Esophagus squamous epithelium (tissue), 5 donors: ENCODE results near the gene KCNMB1. TPM values are rescaled to one million over a fixed set of nuclear protein-coding genes. Genes with fewer than 3 reads are reported as not detected.

Experiments
- DNase-seq: peaks from one replicate; lab custom pipeline; 2025; lab: John Stamatoyannopoulos, UW
- H3K27ac ChIP-seq, 4 donors: fragments of 200-600 bp; sonication (generic); one replicate each; pipeline ENCODE4 v1.5.1; 2016 to 2019; ENCODE audit warnings: mild to moderate bottlenecking in 1 of 4
- H3K27me3 ChIP-seq, 4 donors: fragments of 200-600 bp; sonication (generic); 1 replicate in 3 of 4; 2 replicates in 1 of 4; pipeline versions ENCODE4 v1.5.1 to v1.6.0; 2017 to 2021; ENCODE audit warnings: antibody characterized with exemption in 1 of 4
- H3K36me3 ChIP-seq, 3 donors: fragments of 200-600 bp; sonication (generic); one replicate each; pipeline ENCODE4 v1.5.1; 2016 to 2019
- H3K4me1 ChIP-seq, 3 donors: fragments of 200-600 bp; sonication (generic); one replicate each; pipeline ENCODE4 v1.5.1; 2017 to 2019
- H3K4me3 ChIP-seq, 4 donors: fragments of 200-600 bp; sonication (generic); 1 replicate in 3 of 4; 2 replicates in 1 of 4; pipeline ENCODE4 v1.5.1; 2016 to 2019; ENCODE audit warnings: mild to moderate bottlenecking in 2 of 4, moderate library complexity in 1 of 4
- H3K9me3 ChIP-seq, 3 donors: fragments of 200-600 bp; sonication (generic); one replicate each; pipeline ENCODE4 v1.5.1; 2016 to 2019
- POLR2A ChIP-seq, 4 donors: fragments of 450-650 bp; IDR thresholded peaks; one replicate each; pipeline ENCODE4 v1.6.1; 2017; ENCODE audit warnings: antibody characterized with exemption in 4 of 4, mild to moderate bottlenecking in 4 of 4, moderate library complexity in 3 of 4
- WGBS, 2 donors: methylation state at CpG; one replicate each; pipeline ENCODE4 v1.1.5; 2018; 5-methylcytosine and 5-hydroxymethylcytosine counted together
- intact Hi-C: fragments of 100-400 bp; cut with DNase I; formaldehyde crosslinking; loops from one replicate; pipeline ENCODE4 v1.15.0; 2022
- total RNA-seq, 4 donors: library from RNA; depleted of rRNA; stranded (reverse); fragments of >200 nt; gene quantifications; one replicate each; pipeline ENCODE4 v1.1.0, GENCODE V29; 2016
- TF ChIP-seq, protein P1 (sequence below), 6 experiments: fragments of 450-650 bp in 4 of 6; fragments of 200-600 bp in 2 of 6; sonication (generic) in 2 of 6; IDR thresholded peaks; one replicate each; pipeline ENCODE4 v1.5.1; 2016 to 2019; ENCODE audit warnings: antibody characterized with exemption in 6 of 6, mild to moderate bottlenecking in 4 of 6, moderate library complexity in 4 of 6
- donor health status: DM: yes; HTN: yes; CAD: no.

The KCNMB1 gene
- total RNA-seq, 4 donors from 2014 or later: 0.38 to 9.3 (median 2.4) TPM

DNA sequence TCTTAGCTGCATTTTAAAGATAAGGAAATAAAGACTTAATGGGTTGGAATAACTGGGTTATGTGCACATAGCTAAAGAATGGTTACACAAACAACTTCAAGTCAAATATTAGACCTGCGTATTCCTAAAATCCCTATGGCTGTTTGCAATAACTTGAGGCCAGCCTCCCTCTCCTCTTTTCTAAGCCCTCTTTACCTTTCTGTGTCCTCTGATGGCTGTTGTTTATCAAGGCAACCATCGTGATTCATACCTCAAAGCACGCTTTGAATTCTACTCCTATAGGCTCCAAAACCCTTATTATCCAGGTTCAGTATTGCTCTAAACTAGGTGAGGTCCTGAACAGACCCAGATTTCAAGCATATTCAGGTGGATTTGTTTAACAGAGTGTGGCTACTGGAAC is 46.0 kb downstream of the KCNMB1 start:
- Histone ChIP-seq H3K27me3 (peaks cover 0 to 16% (median 0%) of the 10 kb centered on the region in 4 donors), H3K4me3 (no peak overlapping the region), H3K9me3 (no peaks in the 10 kb centered on the region), H3K4me1 (peaks cover 0 to 1% (median 0%) of the 10 kb centered on the region in 3 donors), H3K36me3 (no peaks in the 10 kb centered on the region), H3K27ac (no peak overlapping the region)
- TF ChIP-seq POLR2A (IDR thresholded peaks at IDR 0.05): no peak
- TF ChIP-seq, protein P1, sequence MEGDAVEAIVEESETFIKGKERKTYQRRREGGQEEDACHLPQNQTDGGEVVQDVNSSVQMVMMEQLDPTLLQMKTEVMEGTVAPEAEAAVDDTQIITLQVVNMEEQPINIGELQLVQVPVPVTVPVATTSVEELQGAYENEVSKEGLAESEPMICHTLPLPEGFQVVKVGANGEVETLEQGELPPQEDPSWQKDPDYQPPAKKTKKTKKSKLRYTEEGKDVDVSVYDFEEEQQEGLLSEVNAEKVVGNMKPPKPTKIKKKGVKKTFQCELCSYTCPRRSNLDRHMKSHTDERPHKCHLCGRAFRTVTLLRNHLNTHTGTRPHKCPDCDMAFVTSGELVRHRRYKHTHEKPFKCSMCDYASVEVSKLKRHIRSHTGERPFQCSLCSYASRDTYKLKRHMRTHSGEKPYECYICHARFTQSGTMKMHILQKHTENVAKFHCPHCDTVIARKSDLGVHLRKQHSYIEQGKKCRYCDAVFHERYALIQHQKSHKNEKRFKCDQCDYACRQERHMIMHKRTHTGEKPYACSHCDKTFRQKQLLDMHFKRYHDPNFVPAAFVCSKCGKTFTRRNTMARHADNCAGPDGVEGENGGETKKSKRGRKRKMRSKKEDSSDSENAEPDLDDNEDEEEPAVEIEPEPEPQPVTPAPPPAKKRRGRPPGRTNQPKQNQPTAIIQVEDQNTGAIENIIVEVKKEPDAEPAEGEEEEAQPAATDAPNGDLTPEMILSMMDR (IDR thresholded peaks at IDR 0.05): no peak
- no peak for DNase-seq
- 66 to 67% methylated on average over 3 of the region's 3 CpGs for WGBS, 2 donors
- intact Hi-C loops: no loop called here

DNA sequence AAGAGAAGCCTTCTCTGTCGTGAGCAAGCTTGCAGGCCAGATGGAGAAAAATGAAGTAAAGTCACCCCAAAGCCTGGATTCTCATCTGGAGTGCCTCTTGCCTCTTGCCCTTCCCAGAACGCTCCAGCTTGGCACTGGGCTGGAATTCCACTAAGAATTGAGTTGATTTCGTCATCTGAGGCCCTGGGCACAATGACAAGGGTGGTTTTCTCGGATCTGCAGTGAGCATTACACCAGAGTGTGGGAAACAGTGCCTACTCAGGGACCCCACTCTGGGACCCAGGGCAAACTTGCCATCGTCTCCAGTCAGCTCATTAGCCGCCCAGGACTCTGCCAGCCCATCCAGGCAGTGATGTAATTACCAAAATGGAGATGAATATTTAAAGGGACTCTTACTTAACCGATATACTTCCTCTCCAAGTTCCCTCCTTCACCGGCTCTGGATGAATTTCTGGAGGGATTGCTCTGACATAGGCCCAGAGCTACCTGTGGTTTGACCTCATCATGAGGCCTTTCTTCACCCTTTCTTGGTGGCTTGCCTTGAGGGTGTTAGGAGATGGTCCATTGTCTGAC is 46.9 kb downstream of the KCNMB1 start:
- 60 to 84% methylated on average over 6 of the region's 8 CpGs for WGBS, 2 donors
- Histone ChIP-seq H3K4me3 (no peak overlapping the region), H3K9me3 (no peaks in the 10 kb centered on the region), H3K27me3 (peaks cover 0 to 13% (median 0%) of the 10 kb centered on the region in 4 donors), H3K4me1 (no peaks in the 10 kb centered on the region), H3K36me3 (no peaks in the 10 kb centered on the region), H3K27ac (no peak overlapping the region)
- no peak for TF ChIP-seq POLR2A (IDR thresholded peaks at IDR 0.05)
- TF ChIP-seq, protein P1 (IDR thresholded peaks at IDR 0.05): no peak
- intact Hi-C loops: no loop called here
- DNase-seq: no peak

- no peak overlapping the region for H3K27ac ChIP-seq
- H3K36me3 ChIP-seq: no peaks in the 10 kb centered on the region
- 84 to 89% methylated on average over 9 of the region's 9 CpGs for WGBS, 2 donors
- intact Hi-C loops: no loop called here
- H3K4me1 ChIP-seq: no peaks in the 10 kb centered on the region
- no peak for DNase-seq
- no peak overlapping the region for H3K4me3 ChIP-seq
- H3K27me3 ChIP-seq: peaks cover 0 to 7% (median 0%) of the 10 kb centered on the region in 4 donors
- TF ChIP-seq, protein P1 (IDR thresholded peaks at IDR 0.05): no peak
- no peak for TF ChIP-seq POLR2A (IDR thresholded peaks at IDR 0.05)
- H3K9me3 ChIP-seq: no peaks in the 10 kb centered on the region
Observed at GRCh38 chr5:170341545-170341944, 47.6 kb downstream of the KCNMB1 start.

GRCh38 chr5:170339780-170340167 is 49.4 kb downstream of the KCNMB1 start:
- Histone ChIP-seq H3K36me3 (no peaks in the 10 kb centered on the region), H3K9me3 (no peaks in the 10 kb centered on the region), H3K27me3 (peaks cover 0 to 4% (median 0%) of the 10 kb centered on the region in 4 donors), H3K27ac (no peak overlapping the region), H3K4me3 (no peak overlapping the region), H3K4me1 (no peaks in the 10 kb centered on the region)
- WGBS, 2 donors: 87 to 94% methylated on average over 1 of the region's 1 CpG
- DNase-seq: no peak
- intact Hi-C loops: no loop called here
- TF ChIP-seq, protein P1 (IDR thresholded peaks at IDR 0.05): no peak
- TF ChIP-seq POLR2A (IDR thresholded peaks at IDR 0.05): no peak

- no peak overlapping the region for H3K27ac ChIP-seq
- H3K27me3 ChIP-seq: peaks cover 0 to 4% (median 0%) of the 10 kb centered on the region in 4 donors
- no peaks in the 10 kb centered on the region for H3K36me3 ChIP-seq
- H3K9me3 ChIP-seq: no peaks in the 10 kb centered on the region
- intact Hi-C loops: no loop called here
- no peak for DNase-seq
- WGBS, 2 donors: 74 to 78% methylated on average over 2 to 4 of the region's 4 CpGs
- peaks cover 0 to 4% (median 0%) of the 10 kb centered on the region in 3 donors for H3K4me1 ChIP-seq
- H3K4me3 ChIP-seq: no peak overlapping the region
- TF ChIP-seq, protein P1 (IDR thresholded peaks at IDR 0.05): peak in 5 of 6 experiments; percentile 38 to 68 (median 57)
- TF ChIP-seq POLR2A (IDR thresholded peaks at IDR 0.05): no peak
Observed at GRCh38 chr5:170338933-170339779, 50.0 kb downstream of the KCNMB1 start.
